Measurements from ENCODE around the gene RASSF7.

DNA sequence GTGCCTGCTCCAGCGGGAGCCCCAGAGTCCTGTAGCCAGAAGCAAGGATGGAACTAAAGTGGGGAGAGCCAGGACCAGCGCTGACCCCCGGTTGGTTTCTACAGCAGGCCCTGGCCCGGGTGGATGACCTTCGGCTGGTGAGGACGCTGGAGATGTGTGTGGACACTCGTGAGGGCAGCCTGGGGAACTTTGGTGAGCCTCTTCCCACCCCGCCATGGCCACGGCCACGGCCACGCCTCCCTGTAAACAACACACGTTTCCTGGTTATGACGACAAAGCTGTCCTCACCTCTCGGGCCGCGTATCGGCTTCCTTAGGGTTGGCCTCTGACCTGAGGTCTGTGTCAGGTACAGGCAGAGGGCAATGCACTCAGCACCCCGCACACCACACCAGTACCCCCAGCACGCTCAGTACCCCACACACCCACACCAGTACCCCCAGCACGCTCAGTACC lies 19.3 kb upstream of the RASSF7 start:
- TF ChIP-seq, protein P1, sequence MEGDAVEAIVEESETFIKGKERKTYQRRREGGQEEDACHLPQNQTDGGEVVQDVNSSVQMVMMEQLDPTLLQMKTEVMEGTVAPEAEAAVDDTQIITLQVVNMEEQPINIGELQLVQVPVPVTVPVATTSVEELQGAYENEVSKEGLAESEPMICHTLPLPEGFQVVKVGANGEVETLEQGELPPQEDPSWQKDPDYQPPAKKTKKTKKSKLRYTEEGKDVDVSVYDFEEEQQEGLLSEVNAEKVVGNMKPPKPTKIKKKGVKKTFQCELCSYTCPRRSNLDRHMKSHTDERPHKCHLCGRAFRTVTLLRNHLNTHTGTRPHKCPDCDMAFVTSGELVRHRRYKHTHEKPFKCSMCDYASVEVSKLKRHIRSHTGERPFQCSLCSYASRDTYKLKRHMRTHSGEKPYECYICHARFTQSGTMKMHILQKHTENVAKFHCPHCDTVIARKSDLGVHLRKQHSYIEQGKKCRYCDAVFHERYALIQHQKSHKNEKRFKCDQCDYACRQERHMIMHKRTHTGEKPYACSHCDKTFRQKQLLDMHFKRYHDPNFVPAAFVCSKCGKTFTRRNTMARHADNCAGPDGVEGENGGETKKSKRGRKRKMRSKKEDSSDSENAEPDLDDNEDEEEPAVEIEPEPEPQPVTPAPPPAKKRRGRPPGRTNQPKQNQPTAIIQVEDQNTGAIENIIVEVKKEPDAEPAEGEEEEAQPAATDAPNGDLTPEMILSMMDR (IDR thresholded peaks at IDR 0.05): no peak
- no peak for TF ChIP-seq POLR2A (IDR thresholded peaks at IDR 0.05)
